ENCODE measurements around the gene USP12.

- TF ChIP-seq CTCF (IDR thresholded peaks at IDR 0.05), result no peak
- TF ChIP-seq POLR2A (IDR thresholded peaks at IDR 0.05), result no peak
Measured at GRCh38 chr13:27053210-27053884, 118.3 kb downstream of the USP12 start.
